ENCODE measurements around the gene RBMS3. TPM values are rescaled to one million over a fixed set of nuclear protein-coding genes. Genes with fewer than 3 reads are reported as not detected.
"Not testable (repeated sequence)": the region's sequence is repeated elsewhere in the genome, so short reads cannot be mapped to it uniquely, and the experiment has no call there.

Gene RBMS3
- total RNA-seq, 2 donors from 2014 or later, result 27.3 to 51.4 TPM

GRCh38 chr3:30044515-30044914 lies 763.6 kb downstream of the RBMS3 start:
- Histone ChIP-seq H3K36me3 (no peaks in the 10 kb centered on the region), H3K27ac (no peak overlapping the region), H3K27me3 (no peaks in the 10 kb centered on the region), H3K4me1 (no peaks in the 10 kb centered on the region), H3K4me3 (no peak overlapping the region), H3K9me3 (no peaks in the 10 kb centered on the region)
- no peak for TF ChIP-seq CTCF (IDR thresholded peaks at IDR 0.05)
- no peak for DNase-seq (ENCODE audit: low spot score)

GRCh38 chr3:30048431-30048830 lies 767.6 kb downstream of the RBMS3 start:
- Histone ChIP-seq H3K36me3 (no peaks in the 10 kb centered on the region), H3K9me3 (no peaks in the 10 kb centered on the region), H3K27me3 (no peaks in the 10 kb centered on the region), H3K4me1 (no peaks in the 10 kb centered on the region), H3K4me3 (no peak overlapping the region), H3K27ac (no peak overlapping the region)
- no peak for DNase-seq (ENCODE audit: low spot score)
- TF ChIP-seq CTCF (IDR thresholded peaks at IDR 0.05), result no peak

GRCh38 chr3:30050116-30050515 lies 769.2 kb downstream of the RBMS3 start:
- H3K27ac ChIP-seq; H3K4me1 ChIP-seq; H3K4me3 ChIP-seq; DNase-seq (ENCODE audit: low spot score); H3K27me3 ChIP-seq; H3K9me3 ChIP-seq; H3K36me3 ChIP-seq: not testable (repeated sequence)

- DNase-seq (ENCODE audit: low spot score), result no peak
- Histone ChIP-seq H3K4me1 (no peaks in the 10 kb centered on the region), H3K9me3 (no peaks in the 10 kb centered on the region), H3K27me3 (no peaks in the 10 kb centered on the region), H3K27ac (no peak overlapping the region), H3K36me3 (no peaks in the 10 kb centered on the region), H3K4me3 (no peak overlapping the region)
- TF ChIP-seq CTCF (IDR thresholded peaks at IDR 0.05), result no peak
Observed at GRCh38 chr3:30059240-30059639, 778.4 kb downstream of the RBMS3 start.
